NB4 (cell line): Measurements from ENCODE around the gene CCDC27.

ENCODE experiments used
- DNase-seq: peaks from one replicate; pipeline ENCODE4 v3.0.0; 2010; ENCODE audit warnings: low read depth
- H3K4me3 ChIP-seq: one replicate; pipeline ENCODE4 v1.5.1; 2011; ENCODE audit warnings: mild to moderate bottlenecking, low read depth, low read length, moderate library complexity
- MYC ChIP-seq: IDR thresholded peaks from 2 replicates; pipeline ENCODE4 v1.6.1; 2011; ENCODE audit warnings: low read depth, low read length
- POLR2A ChIP-seq: IDR thresholded peaks from 2 replicates; pipeline ENCODE4 v1.6.1; 2011; ENCODE audit warnings: mild to moderate bottlenecking; ENCODE audit not compliant: insufficient read length; ENCODE audit errors: extremely low read depth
- TF ChIP-seq, protein P1 (sequence below): IDR thresholded peaks from 2 replicates; pipeline ENCODE4 v1.6.1; 2011; ENCODE audit warnings: low read depth, low read length
- TF ChIP-seq, protein P2 (sequence below): IDR thresholded peaks from one replicate; pipeline ENCODE4 v1.5.1; 2012; ENCODE audit warnings: low read depth, low read length

Gene CCDC27

DNA sequence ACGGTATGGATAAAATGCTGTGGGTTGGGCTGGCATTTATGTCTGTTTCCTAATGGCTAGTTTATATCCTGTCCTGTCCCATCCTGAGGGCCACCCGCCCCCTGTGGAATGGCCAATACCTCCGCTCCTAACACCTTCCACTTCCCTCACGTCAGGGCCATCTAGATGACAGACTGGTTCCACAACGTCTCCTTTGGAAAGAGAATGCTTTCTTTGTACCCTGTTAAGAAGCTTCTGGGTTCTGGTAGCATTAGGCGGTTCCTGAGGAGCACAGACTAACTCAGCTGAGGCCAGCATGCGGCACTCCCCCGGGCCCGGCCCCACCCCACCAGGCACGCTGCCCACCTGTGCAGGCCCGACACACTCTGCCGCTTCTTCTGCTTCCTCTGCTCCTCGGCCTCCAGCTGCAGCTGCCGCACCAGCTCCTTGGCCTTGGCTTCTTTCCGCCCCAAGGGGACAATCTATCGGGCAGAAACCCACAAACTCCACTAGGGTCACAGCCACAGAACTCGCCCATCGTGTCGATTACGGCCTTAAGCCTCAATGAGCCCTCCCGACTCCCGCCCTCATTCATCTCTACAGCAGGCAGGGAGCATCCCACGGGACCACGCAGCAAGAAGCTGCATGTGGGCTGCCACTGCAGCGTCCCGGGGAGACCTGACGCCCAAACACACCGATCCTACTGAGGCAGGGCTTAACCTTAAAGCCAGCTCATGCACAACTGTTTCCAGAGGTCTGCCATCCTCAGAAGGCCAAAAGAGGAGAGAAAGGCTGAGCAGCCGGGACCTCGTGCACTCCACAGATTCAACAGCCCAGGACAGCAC lies 31.6 kb downstream of the CCDC27 start:
- DNase-seq: no peak
- H3K4me3 ChIP-seq: no peak overlapping the region
- TF ChIP-seq POLR2A (no peak), MYC (no peak)
- TF ChIP-seq, protein P1, sequence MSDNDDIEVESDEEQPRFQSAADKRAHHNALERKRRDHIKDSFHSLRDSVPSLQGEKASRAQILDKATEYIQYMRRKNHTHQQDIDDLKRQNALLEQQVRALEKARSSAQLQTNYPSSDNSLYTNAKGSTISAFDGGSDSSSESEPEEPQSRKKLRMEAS: no peak
- TF ChIP-seq, protein P2, sequence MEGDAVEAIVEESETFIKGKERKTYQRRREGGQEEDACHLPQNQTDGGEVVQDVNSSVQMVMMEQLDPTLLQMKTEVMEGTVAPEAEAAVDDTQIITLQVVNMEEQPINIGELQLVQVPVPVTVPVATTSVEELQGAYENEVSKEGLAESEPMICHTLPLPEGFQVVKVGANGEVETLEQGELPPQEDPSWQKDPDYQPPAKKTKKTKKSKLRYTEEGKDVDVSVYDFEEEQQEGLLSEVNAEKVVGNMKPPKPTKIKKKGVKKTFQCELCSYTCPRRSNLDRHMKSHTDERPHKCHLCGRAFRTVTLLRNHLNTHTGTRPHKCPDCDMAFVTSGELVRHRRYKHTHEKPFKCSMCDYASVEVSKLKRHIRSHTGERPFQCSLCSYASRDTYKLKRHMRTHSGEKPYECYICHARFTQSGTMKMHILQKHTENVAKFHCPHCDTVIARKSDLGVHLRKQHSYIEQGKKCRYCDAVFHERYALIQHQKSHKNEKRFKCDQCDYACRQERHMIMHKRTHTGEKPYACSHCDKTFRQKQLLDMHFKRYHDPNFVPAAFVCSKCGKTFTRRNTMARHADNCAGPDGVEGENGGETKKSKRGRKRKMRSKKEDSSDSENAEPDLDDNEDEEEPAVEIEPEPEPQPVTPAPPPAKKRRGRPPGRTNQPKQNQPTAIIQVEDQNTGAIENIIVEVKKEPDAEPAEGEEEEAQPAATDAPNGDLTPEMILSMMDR: no peak

DNA sequence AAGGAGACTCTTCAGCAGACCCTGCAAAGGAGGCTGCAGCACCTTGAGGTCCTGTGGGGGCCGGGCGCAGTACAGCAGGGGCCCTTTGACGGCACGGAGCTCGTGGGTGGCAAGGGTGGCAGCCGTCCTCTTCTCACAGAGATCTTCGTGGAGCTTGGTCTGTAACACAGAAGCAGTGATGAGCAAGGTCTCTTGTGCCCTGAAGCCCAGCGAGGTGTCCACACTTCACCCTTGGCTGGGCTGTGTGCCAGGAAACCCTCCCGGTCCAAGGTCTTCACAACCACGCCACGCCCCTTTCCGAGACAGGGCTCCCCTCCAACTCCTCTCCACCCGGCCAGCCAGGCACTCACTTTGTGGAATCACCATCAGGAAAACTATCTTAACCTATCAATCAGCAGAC lies 32.8 kb downstream of the CCDC27 start:
- DNase-seq: no peak
- TF ChIP-seq, protein P1: no peak
- TF ChIP-seq MYC (no peak), POLR2A (no peak)
- TF ChIP-seq, protein P2: no peak
- H3K4me3 ChIP-seq: no peak overlapping the region

DNA sequence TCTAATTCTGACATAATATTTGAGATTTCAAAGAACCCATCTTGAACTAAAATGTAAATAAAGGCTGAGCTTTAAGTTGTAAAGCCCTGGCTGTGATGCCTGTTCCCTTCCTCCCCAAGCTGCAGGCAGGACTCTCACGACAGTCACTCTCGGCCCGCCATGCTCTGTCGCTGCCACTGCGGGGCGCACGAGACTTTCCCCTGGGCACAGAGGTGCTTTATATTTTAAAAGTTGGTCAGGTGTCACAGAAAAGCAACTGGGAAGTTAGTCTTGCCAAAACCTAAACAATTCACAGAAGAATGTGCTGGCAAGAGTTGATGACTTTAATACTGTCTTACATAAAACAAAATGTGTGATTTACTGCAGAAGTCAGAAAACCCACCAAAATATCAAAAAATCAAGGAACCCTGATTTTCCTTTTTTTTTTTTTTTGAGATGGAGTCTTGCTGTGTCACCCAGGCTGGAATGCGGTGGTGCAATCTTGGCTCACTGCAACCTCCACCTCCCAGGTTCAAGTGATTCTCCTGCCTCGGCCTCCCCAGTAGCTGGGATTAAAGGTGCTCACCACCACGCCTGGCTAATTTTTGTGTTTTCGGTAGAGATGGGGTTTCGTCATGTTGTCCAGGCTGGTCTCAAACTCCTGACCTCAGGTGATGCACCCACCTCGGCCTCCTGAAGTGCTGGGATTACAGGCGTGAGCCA lies 33.4 kb downstream of the CCDC27 start:
- peak; percentile 37 for DNase-seq
- TF ChIP-seq, protein P1: no peak
- TF ChIP-seq, protein P2: peak; percentile 25
- no peak overlapping the region for H3K4me3 ChIP-seq

DNA sequence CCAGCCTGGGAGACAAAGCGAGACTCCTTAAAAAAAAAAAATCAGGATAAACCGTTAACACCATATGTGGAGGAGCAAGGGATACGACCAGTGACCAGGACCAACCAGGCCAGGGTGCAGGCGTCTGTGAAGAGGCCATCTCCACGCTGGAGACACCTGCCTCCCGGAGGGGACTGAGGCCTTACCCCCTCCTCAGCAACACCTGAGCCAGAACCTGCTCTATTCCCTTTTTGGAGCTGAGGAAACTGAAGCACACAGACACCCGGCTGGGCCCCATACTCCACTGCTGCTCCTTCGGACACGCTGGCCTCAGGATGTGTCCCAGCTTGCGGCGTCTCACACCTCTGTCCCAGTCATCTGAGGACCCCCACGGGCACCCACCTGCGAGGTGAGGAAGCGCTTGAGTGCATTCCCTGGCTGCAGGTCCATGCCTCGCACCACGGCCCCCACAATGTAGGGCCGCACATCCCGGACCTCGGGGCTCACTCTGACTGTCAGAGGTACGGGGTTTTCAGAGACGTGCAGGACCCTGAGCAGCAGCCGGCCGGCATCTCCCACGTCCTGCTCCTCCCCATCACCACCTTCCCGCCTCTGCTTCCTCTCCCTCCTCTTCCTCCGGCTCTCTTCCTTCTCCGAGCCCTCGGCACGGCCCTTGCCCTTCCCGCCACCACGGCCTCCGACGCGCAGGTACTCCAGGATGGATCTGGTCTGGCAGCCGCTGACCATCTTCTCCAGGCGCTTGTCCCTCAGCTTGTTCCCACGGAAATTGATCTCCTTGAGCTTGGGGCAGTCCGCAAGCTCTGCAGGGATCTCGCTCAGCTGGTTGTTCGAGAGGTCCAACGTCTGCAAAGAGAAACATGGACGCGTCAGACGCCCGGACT lies 34.5 kb downstream of the CCDC27 start:
- no peak for TF ChIP-seq MYC

DNA sequence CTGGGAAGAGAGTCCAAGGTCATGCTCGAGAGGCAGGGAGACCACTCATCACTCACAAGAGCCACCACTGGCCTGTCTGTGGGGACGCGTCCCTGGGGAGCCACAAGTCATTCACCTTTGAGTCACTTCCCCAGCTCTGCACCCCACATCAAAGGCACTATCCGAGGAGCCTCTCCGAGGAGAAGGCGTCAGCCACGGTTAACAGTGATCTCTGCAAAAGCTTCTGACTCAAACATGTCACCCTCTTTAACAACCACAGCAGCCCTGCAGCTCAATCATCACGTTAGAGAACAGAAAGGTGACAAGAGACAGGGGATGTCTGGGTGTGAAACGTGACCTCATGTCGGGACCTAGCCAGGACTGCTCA lies 35.1 kb downstream of the CCDC27 start:
- H3K4me3 ChIP-seq: no peak overlapping the region

More for the DNA sequence above, 34.5 kb downstream of the CCDC27 start:
- no peak overlapping the region for H3K4me3 ChIP-seq
- DNase-seq: no peak

More for the DNA sequence above, 35.1 kb downstream of the CCDC27 start:
- TF ChIP-seq, protein P2: no peak
- no peak for TF ChIP-seq MYC
- TF ChIP-seq, protein P1: no peak
- no peak for TF ChIP-seq POLR2A
- no peak for DNase-seq
